Stimulated activated CD4-positive, alpha-beta T cell treated with anti-CD3 and anti-CD28 coated beads, TNF-alpha, amount 100 ng/mL, for 1 hour (primary cell): ENCODE results near the gene INTU.

Experiments used
- DNase-seq, 3 donors: peaks; one replicate each; pipeline ENCODE4 v3.0.0-alpha.2; 2020; ENCODE audit warnings: low read depth in 3 of 3, low spot score in 1 of 3

The INTU gene

DNA sequence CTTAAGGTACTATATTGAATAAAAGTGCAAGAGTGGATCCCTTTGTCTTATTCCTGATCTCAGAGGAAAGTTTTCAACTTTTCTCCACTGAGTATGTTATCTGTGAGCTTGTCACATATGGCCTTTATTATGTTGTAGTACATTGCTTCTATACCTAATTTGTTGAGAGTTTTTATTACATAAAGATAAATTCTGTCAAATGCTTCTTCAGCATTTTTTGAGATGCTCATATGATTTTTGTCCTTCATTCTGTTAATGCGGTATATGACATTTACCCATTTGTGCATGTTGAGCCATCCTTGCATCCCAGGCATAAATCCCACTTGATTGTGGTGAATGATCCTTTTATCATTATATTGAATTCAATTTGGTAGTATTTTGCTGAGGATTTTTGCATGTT lies 108.5 kb downstream of the INTU start:
- no peak for DNase-seq

- no peak for DNase-seq
Observed at GRCh38 chr4:127747883-127748282, 115.1 kb downstream of the INTU start.

GRCh38 chr4:127748957-127749356 lies 116.2 kb downstream of the INTU start:
- DNase-seq = no peak

- DNase-seq = no peak
Observed at GRCh38 chr4:127756906-127757305, 124.1 kb downstream of the INTU start.

- no peak for DNase-seq
Observed at GRCh38 chr4:127759228-127759820, 126.6 kb downstream of the INTU start.

DNA sequence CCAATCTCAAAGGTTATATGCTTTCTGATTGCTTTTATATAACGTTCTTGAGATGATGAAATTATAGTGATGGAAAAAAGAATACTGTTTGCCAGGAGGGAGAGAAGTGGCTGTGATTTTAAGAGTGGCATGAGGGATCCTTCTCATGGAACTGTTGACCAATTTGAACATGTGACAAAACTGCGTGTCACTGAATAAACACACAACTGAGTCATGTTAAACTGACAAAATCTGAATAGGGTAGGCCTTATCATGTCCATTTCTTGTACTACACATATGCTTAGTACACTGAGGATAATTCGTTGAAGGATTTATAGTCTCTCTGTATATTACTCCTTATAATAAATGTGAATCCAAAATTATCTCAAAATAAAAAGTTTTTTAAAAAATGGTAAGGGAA lies 127.1 kb downstream of the INTU start:
- no peak for DNase-seq

GRCh38 chr4:127771535-127772275 lies 138.9 kb downstream of the INTU start:
- DNase-seq = no peak

DNA sequence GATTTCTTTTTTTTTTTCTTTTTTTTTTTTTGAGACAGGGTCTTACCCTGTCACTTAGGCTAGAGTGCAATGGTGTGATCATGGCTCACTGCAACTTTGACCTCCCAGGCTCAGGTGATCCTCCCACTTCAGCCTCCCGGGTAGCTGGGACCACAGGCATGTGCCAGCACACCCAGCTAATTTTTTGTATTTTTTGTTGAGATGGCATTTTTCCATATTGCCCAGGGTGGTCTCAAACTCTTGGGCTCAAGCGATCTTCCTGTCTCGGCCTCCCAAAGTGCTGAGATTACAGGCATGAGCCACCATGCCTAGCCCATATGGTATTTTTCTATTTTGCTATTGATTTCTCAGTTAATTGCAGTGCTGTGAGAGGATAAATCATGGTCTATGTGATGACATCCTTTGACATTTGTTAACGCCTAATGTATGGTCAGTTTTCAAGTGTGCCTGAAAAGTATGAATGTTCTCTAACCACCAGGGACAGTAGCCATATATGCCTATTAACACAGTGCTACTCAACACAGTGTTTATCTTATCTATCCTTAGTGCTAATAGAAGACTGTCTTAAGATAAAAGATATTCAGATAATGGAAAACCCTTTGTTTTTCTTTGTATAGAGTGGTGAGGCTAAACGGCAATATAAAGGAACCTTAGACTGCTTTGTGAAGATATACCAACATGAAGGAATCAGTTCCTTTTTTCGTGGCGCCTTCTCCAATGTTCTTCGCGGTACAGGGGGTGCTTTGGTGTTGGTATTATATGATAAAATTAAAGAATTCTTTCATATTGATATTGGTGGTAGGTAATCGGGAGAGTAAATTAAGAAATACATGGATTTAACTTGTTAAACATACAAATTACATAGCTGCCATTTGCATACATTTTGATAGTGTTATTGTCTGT lies 140.3 kb downstream of the INTU start:
- DNase-seq = no peak

DNA sequence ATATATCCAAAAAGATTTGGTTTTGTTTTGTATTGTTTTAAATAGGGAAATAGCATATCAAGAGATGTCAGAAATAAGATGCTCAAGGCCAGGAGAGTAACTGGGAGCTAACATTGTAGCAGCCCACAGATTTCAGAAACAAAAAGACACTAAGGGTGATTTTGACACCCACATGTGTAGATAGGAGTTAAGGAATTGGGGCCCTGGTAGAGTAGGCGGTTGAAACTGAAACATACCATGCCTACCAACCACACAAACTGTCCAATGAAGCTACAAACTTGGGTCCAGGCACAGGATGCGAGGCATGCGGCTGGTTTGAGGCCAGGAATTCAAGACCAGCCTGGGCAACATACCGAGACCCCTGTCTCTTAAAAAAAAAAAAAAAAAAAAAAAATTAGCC lies 143.1 kb downstream of the INTU start:
- no peak for DNase-seq
